DOHH2 (cell line): ENCODE data around the gene SIX3.

Experiments
- H3F3A ChIP-seq: fragments of 200-600 bp; sonication (generic), shearing (Covaris generic); 2 replicates; pipeline ENCODE4 v1.6.0; 2016; ENCODE audit warnings: antibody characterized with exemption, mild to moderate bottlenecking; ENCODE audit not compliant: control insufficient read depth, insufficient read depth
- H3K27ac ChIP-seq: fragments of 200-600 bp; sonication (generic); 2 replicates; pipeline ENCODE4 v1.5.1; 2014; ENCODE audit warnings: low read depth, mild to moderate bottlenecking, low read length, moderate library complexity
- H3K27me3 ChIP-seq: fragments of 200-600 bp; sonication (generic); 2 replicates; pipeline ENCODE4 v1.6.1; 2014; ENCODE audit warnings: mild to moderate bottlenecking, low read length, mixed read lengths; ENCODE audit not compliant: control insufficient read depth
- H3K36me3 ChIP-seq: fragments of 200-600 bp; sonication (generic); 2 replicates; pipeline ENCODE4 v1.6.1; 2014; ENCODE audit warnings: mild to moderate bottlenecking, low read length, moderate library complexity, mixed read lengths; ENCODE audit not compliant: control insufficient read depth
- H3K4me1 ChIP-seq: fragments of 200-600 bp; sonication (generic); 2 replicates; pipeline ENCODE4 v1.6.1; 2014; ENCODE audit warnings: mild to moderate bottlenecking, low read length, mixed read lengths; ENCODE audit not compliant: control insufficient read depth
- H3K4me2 ChIP-seq: fragments of 200-600 bp; sonication (generic); 2 replicates; pipeline ENCODE4 v1.6.0; 2014; ENCODE audit warnings: mild to moderate bottlenecking, low read length, moderate library complexity
- H3K4me3 ChIP-seq: fragments of 200-600 bp; sonication (generic); 2 replicates; pipeline ENCODE4 v1.5.1; 2014; ENCODE audit warnings: mild to moderate bottlenecking, low read length, mixed read lengths
- H3K79me2 ChIP-seq: fragments of 200-600 bp; sonication (generic); 2 replicates; pipeline ENCODE4 v1.6.1; 2014; ENCODE audit warnings: mild to moderate bottlenecking, low read length, mixed read lengths; ENCODE audit not compliant: control insufficient read depth
- H3K9me2 ChIP-seq: fragments of 200-600 bp; sonication (generic); replicated peaks from 2 replicates; pipeline ENCODE4 v1.6.1; 2014; ENCODE audit warnings: mild to moderate bottlenecking, low read length, mixed read lengths; ENCODE audit not compliant: control insufficient read depth
- H3K9me3 ChIP-seq: fragments of 200-600 bp; sonication (generic); 2 replicates; pipeline ENCODE4 v1.6.1; 2014; ENCODE audit warnings: antibody characterized with exemption, low read length, mixed read lengths; ENCODE audit not compliant: control insufficient read depth, insufficient read depth
- H4K20me1 ChIP-seq: fragments of 200-600 bp; sonication (generic); 2 replicates; pipeline ENCODE4 v1.6.0; 2014; ENCODE audit warnings: low read depth, mild to moderate bottlenecking, antibody characterized with exemption, low read length, moderate library complexity; ENCODE audit not compliant: control insufficient read depth, insufficient read depth
- EZH2phosphoT487 ChIP-seq: fragments of 200-600 bp; sonication (generic); IDR thresholded peaks from 2 replicates; pipeline ENCODE4 v1.6.1; 2017; ENCODE audit warnings: borderline replicate concordance, mild to moderate bottlenecking, antibody characterized with exemption, low read length, moderate library complexity, mixed read lengths
- TF ChIP-seq, protein P1 (sequence below): fragments of 200-600 bp; sonication (generic); IDR thresholded peaks from one replicate; pipeline ENCODE4 v1.5.1; 2014; ENCODE audit warnings: antibody characterized with exemption, mild to moderate bottlenecking, low read depth, low read length; ENCODE audit not compliant: poor library complexity, severe bottlenecking

SIX3 gene

DNA sequence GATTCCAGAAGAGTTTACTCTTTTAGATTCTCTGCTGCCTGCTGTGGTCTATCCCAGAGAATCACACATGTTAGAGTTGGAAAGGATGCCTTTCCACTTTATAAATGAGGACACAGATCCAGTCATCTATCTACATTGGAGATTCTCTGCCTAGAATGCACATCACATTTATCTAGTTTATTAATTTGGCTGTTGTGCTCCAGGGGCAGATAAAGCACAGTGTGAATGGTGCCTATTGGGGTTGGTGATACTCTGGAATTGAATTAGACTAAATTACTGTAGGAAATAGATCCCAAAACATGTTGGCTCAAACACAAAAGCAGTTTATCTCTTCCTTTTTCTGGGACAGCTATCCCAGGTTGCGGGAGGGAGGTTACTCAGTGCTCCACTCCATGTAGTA lies 52.9 kb downstream of the SIX3 start:
- no peaks in the 10 kb centered on the region for H3F3A ChIP-seq
- H3K27me3 ChIP-seq, result peaks cover 4% of the 10 kb centered on the region
- no peak overlapping the region for H3K27ac ChIP-seq
- H3K4me2 ChIP-seq, result no peak overlapping the region
- no peaks in the 10 kb centered on the region for H3K79me2 ChIP-seq
- no peaks in the 10 kb centered on the region for H3K36me3 ChIP-seq
- no peaks in the 10 kb centered on the region for H3K9me2 ChIP-seq
- no peak overlapping the region for H3K4me3 ChIP-seq
- no peaks in the 10 kb centered on the region for H3K4me1 ChIP-seq
- H4K20me1 ChIP-seq, result no peaks in the 10 kb centered on the region
- H3K9me3 ChIP-seq, result no peaks in the 10 kb centered on the region
- TF ChIP-seq EZH2phosphoT487, result no peak
- TF ChIP-seq, protein P1, sequence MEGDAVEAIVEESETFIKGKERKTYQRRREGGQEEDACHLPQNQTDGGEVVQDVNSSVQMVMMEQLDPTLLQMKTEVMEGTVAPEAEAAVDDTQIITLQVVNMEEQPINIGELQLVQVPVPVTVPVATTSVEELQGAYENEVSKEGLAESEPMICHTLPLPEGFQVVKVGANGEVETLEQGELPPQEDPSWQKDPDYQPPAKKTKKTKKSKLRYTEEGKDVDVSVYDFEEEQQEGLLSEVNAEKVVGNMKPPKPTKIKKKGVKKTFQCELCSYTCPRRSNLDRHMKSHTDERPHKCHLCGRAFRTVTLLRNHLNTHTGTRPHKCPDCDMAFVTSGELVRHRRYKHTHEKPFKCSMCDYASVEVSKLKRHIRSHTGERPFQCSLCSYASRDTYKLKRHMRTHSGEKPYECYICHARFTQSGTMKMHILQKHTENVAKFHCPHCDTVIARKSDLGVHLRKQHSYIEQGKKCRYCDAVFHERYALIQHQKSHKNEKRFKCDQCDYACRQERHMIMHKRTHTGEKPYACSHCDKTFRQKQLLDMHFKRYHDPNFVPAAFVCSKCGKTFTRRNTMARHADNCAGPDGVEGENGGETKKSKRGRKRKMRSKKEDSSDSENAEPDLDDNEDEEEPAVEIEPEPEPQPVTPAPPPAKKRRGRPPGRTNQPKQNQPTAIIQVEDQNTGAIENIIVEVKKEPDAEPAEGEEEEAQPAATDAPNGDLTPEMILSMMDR, result no peak
